ENCODE measurements around the gene PTGES2. TPM values are rescaled to one million over a fixed set of nuclear protein-coding genes. Genes with fewer than 3 reads are reported as not detected.
"Not testable (repeated sequence)": the region's sequence is repeated elsewhere in the genome, so short reads cannot be mapped to it uniquely, and the experiment has no call there.

Gene PTGES2
- polyA plus RNA-seq, 3 donors: 37.8 to 61.4 (median 55.5) TPM

DNA sequence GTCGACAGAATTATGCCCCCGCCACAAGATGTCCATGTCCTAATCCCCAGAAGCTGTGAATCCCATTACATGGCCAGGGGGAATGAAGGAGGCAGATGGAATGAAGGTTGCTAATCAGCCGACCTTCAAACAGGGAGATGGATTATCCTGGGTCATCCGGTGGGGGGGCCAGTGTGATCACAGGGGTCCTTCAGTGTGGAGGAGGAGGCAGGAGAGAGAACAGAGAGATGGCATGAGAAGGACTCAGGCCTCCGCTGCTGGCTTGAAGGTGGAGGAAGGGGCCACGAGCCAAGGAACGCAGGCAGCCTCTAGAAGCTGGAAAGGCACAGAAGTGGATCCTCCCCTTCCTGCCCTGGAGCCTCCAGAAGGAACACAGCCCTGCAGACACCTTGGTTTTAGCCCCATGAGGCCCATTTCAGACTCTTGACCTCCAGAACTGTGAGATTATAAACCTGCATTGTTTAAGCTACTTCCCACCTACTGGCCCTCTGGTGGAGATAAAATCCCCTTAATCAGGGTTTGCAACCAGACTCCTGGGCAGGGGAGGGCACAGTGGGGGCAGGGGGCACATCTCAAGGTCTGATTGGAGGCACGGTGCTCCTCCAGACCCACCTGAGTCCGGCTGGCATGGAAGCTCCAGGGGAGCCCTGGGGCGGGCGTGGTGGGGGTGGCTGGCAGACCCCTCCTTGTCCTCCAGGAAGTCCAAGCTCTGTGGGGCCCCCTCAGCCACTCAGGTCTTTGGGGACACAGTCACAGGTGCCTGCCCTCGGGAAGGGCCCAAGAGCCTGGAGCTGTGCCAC, 13.8 kb downstream of the PTGES2 start:
- DNase-seq (ENCODE audit: extremely low read depth in 1 of 11, low read depth in 9 of 11, low spot score in 4 of 11): no peak

DNA sequence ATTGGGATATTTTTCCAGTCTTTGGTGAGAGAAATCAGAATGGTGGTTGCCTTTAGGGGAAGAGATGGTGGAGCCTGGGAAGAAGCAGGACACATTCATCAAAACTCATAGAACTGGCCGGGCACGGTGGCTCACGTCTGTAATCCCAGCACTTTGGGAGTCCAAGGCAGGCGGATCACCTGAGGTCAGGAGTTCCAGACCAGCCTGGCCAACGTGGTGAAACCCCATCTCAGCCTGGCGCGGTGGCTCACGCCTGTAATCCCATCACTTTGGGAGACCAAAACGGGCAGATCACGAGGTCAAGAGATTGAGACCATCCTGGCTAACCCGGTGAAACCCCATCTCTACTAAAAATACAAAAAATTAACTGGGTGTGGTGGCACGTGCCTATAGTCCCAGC, 15.8 kb downstream of the PTGES2 start:
- not testable (repeated sequence) for DNase-seq (ENCODE audit: extremely low read depth in 1 of 11, low read depth in 9 of 11, low spot score in 4 of 11)

DNA sequence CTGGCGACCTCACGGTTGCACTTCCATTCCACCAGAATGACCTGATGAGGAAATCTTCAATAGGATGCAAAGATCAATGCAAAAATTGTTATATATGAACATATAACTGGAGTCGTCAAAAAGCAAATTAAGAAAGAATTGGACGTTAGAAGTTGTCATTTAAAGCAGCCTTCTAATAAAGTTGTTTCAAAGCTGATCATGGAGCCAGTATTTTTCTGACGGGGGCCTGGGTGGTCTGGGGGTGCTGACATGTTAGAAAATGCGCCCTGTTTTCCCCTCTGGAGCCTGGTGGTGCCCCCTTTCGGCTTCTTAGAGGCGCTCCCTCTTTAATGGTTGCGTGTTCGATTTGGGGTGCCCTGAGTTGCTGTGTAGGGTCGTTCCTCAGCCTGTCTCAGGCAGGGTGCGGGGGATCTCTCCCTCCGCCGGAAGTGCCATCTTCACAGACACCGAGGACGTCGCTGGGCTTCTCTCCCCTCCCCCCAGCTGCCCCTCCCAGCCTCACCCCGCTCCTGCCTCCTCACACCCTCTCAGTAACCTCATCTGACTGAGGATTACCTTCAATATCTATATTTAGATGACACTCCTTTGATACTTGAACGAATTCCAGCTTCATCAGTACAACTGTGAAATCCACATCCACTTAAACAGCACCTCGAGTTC, 18.3 kb downstream of the PTGES2 start:
- no peak for DNase-seq (ENCODE audit: extremely low read depth in 1 of 11, low read depth in 9 of 11, low spot score in 4 of 11)

DNA sequence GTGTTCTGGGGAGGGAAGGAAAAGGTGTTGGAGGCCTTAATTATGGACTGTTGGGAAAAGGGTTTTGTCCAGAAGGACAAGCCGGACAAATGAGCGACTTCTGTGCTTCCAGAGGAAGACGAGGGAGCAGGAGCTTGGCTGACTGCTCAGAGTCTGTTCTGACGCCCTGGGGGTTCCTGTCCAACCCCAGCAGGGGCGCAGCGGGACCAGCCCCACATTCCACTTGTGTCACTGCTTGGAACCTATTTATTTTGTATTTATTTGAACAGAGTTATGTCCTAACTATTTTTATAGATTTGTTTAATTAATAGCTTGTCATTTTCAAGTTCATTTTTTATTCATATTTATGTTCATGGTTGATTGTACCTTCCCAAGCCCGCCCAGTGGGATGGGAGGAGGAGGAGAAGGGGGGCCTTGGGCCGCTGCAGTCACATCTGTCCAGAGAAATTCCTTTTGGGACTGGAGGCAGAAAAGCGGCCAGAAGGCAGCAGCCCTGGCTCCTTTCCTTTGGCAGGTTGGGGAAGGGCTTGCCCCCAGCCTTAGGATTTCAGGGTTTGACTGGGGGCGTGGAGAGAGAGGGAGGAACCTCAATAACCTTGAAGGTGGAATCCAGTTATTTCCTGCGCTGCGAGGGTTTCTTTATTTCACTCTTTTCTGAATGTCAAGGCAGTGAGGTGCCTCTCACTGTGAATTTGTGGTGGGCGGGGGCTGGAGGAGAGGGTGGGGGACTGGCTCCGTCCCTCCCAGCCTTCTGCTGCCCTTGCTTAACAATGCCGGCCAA, 19.1 kb downstream of the PTGES2 start:
- DNase-seq (ENCODE audit: extremely low read depth in 1 of 11, low read depth in 9 of 11, low spot score in 4 of 11): no peak

DNA sequence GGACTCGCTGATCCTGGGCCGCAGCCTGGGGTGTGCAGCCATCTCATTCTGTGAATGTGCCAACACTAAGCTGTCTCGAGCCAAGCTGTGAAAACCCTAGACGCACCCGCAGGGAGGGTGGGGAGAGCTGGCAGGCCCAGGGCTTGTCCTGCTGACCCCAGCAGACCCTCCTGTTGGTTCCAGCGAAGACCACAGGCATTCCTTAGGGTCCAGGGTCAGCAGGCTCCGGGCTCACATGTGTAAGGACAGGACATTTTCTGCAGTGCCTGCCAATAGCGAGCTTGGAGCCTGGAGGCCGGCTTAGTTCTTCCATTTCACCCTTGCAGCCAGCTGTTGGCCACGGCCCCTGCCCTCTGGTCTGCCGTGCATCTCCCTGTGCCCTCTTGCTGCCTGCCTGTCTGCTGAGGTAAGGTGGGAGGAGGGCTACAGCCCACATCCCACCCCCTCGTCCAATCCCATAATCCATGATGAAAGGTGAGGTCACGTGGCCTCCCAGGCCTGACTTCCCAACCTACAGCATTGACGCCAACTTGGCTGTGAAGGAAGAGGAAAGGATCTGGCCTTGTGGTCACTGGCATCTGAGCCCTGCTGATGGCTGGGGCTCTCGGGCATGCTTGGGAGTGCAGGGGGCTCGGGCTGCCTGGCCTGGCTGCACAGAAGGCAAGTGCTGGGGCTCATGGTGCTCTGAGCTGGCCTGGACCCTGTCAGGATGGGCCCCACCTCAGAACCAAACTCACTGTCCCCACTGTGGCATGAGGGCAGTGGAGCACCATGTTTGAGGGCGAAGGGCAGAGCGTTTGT, 19.9 kb downstream of the PTGES2 start:
- no peak for DNase-seq (ENCODE audit: extremely low read depth in 1 of 11, low read depth in 9 of 11, low spot score in 4 of 11)

DNA sequence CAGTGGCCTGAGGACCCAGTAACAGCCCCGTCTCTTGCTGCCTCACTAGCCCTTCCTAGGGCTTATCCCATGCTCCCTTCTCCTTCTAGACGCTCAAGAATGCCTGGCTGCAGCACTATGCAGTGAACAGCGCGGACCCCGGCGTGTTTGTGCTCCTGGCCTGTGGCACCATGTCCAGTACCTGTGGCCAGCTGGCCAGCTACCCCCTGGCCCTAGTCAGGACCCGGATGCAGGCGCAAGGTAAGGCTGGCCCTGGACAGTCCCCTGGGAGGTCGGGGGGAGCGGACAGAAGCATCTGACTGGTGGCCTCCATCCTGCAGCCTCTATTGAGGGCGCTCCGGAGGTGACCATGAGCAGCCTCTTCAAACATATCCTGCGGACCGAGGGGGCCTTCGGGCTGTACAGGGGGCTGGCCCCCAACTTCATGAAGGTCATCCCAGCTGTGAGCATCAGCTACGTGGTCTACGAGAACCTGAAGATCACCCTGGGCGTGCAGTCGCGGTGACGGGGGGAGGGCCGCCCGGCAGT, 20.5 kb downstream of the PTGES2 start:
- DNase-seq (ENCODE audit: extremely low read depth in 1 of 11, low read depth in 9 of 11, low spot score in 4 of 11): no peak

DNA sequence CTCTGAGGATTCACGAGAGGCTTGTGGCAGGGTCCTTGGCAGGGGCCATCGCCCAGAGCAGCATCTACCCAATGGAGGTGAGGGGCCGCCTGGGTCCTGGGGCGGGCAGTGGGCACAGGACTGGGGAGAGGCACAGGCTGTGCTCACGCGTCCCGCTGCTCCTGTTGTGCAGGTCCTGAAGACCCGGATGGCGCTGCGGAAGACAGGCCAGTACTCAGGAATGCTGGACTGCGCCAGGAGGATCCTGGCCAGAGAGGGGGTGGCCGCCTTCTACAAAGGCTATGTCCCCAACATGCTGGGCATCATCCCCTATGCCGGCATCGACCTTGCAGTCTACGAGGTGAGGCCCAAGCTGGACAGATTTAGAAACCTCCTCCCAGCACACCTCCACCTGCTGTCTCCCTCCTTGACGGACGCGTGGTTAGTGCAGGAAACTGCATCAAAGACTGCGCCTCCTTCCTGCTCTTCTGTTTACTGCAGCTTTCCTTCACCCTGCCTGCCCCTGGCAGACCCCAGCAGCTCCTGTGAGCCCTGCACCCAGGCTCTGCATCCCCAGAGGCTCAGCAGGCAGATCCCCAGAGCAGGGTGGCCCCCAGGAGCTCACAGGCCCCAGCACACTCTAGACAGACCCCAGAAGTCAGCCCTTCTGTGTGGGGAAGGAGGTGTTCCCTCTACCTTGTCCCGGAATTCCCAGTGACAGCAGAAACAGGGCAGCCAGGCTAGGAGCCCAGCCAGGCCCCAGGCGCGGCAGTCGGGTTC, 21.2 kb downstream of the PTGES2 start:
- no peak for DNase-seq (ENCODE audit: extremely low read depth in 1 of 11, low read depth in 9 of 11, low spot score in 4 of 11)

DNA sequence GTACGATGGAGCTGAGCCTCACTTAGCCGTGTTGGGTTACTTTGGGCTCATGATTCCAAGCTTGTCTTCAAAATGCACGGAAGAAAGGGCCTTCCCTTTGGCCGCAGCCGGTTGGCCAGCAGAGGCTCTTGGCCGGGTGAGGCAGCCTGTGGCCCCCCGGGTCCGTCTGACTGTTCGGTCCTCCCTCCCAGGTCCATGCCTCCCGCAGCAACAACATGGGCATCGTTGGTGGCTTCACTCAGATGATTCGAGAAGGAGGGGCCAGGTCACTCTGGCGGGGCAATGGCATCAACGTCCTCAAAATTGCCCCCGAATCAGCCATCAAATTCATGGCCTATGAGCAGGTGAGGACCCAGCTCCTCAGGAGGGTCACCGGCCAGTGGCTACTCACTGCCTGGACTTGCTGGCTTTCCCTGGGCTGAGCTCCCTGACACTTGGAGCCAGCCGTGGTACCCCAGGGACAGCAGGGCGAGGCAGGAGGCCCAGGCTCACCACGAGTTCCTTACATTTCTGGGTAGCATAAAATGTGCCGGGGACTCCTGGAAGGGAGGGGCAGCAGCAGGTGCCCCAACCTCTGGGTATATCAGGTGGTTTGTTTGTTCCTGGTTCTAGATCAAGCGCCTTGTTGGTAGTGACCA, 21.9 kb downstream of the PTGES2 start:
- no peak for DNase-seq (ENCODE audit: extremely low read depth in 1 of 11, low read depth in 9 of 11, low spot score in 4 of 11)

DNA sequence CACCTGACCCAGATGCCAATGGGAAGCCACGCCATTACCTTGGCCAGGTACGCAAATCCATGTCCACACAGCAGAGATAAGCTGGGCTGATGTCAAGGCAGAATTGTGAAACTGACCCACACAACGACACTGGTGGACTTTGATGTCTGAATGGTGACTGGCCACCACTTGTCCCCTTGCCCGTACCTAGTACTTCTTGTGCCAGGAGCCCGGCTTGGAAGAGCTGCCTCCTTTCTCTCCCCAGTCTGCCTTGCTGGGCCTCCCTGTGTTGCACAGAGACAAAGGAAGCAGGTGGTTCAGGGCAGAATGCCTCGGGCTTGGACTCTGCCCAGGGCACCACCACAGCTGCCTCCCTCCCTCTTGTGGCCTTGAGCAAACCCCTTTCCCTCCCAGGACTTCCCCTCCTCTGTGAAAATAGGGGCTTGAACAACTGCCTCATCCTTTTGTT, 23.3 kb downstream of the PTGES2 start:
- DNase-seq (ENCODE audit: extremely low read depth in 1 of 11, low read depth in 9 of 11, low spot score in 4 of 11): no peak

DNA sequence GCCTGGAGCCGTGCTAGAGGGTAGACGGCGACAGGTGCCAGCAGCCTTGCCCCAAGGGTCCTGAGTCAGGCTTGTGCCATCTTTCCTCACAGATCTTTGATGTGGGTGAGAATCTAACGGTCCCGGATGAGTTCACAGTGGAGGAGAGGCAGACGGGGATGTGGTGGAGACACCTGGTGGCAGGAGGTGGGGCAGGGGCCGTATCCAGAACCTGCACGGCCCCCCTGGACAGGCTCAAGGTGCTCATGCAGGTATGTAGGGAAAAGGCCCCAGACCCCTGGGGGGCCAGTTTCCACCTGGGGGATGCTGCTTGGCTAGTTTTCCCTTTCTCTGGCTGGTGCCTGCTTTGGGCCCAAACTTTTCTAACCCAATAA, 24.0 kb downstream of the PTGES2 start:
- no peak for DNase-seq (ENCODE audit: extremely low read depth in 1 of 11, low read depth in 9 of 11, low spot score in 4 of 11)

DNA sequence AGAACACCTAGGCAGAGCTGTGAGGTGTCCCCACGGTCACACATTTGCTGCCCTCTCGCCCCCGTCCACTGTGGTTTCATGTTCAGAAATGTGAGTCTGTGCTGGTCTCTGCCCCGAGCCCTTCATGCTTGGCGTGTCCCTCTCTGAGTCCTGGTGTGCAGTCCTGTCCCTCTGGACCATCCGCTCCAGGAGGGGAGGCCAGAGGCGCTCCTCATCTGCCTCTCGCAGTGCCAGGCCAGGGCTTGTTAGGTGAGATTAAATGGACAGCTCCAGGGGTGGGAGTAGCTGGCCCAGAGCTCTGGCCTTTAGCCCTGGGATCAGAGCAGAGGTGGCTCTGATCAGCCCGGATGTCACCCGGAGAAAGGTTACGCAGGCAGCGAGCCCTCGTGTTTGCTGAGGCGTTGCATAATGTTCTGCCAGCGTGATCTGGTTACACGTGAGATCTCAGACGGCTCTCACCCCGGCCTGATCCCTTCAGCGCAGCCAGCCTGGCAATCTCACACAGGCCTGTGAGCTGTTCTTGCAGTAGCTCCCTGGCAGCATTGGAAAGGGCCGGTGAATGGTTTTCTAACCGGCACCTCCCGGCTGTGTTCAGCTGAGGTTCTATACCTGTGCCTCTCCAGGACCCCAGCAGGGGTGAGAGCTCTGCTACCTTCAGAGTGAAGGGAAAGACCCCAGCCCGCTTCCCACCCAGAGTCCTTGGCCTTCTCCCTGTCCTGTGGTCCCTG, 24.5 kb downstream of the PTGES2 start:
- DNase-seq (ENCODE audit: extremely low read depth in 1 of 11, low read depth in 9 of 11, low spot score in 4 of 11): no peak

DNA sequence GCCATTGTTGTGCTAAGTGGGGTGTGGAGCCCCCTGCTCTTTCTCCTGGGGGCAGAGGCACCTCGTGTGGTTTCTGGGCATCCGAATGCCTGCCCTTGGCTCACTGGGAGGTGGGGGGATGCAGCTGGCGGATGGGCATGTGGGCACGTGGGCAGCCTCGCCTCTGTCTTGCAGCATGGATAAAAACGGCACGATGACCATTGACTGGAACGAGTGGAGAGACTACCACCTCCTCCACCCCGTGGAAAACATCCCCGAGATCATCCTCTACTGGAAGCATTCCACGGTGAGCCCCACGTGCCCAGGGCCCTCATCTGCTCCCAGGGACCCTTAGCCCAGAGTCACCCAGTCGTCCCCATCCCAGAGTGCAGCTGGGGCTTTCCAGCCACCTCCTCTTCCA, 25.3 kb downstream of the PTGES2 start:
- DNase-seq (ENCODE audit: extremely low read depth in 1 of 11, low read depth in 9 of 11, low spot score in 4 of 11): no peak

DNA sequence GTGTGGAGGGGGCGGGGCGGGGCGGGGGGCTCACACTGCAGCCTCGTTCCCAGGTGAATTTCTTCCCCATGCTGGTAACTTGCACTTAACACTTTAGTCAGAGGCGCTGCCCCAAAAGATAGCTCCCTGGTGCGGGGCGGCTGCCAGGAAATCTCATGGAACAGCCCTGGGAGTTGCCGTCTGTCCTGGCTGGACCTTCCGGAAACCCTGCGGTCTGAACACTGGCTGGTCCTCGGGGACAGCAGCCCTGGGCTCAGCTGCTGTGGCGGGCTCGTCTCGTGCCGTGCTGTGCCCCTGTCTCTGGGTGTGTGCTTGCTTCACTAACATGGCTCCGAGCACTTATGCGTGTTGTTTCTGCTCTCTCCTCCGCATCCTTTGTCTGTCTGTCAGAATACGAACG, 25.8 kb downstream of the PTGES2 start:
- DNase-seq (ENCODE audit: extremely low read depth in 1 of 11, low read depth in 9 of 11, low spot score in 4 of 11): no peak

DNA sequence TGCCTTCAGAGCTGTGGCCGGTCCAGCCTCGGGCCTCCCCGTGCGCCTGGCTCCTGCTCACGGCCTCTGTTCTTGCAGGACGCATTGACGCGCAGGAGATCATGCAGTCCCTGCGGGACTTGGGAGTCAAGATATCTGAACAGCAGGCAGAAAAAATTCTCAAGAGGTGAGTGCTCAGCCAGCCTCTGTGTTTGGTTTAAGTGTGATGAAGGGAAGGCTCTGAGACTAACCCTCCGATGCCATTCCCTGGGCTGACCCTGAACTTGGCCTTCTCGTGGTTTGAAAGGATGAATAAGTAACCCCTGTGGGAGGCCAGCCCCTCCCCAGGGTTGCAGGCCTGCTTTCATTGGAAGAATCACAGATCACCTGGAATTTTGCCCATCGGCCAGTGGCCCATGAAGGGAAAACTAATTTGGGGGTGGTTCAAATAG, 26.3 kb downstream of the PTGES2 start:
- no peak for DNase-seq (ENCODE audit: extremely low read depth in 1 of 11, low read depth in 9 of 11, low spot score in 4 of 11)

DNA sequence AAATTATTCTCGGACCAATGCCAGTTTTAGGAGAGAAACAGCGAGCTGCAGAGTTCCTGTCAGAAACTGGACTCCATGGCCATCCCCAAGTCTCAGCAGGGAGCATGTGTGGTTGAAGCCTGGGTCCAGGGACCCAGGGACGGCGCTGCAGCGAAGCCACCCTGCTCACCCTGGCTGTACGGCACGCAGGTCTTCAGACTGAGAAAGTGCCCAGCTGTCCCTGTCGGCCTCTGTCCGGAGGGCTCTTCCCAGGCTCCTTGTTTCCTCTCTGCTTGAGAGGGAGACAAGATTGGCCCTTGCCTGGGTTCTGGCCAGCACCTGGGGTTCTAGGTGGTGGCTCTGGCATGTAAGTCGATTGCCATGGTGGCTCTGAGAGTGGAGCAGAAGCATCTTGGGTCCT, 26.9 kb downstream of the PTGES2 start:
- no peak for DNase-seq (ENCODE audit: extremely low read depth in 1 of 11, low read depth in 9 of 11, low spot score in 4 of 11)

DNA sequence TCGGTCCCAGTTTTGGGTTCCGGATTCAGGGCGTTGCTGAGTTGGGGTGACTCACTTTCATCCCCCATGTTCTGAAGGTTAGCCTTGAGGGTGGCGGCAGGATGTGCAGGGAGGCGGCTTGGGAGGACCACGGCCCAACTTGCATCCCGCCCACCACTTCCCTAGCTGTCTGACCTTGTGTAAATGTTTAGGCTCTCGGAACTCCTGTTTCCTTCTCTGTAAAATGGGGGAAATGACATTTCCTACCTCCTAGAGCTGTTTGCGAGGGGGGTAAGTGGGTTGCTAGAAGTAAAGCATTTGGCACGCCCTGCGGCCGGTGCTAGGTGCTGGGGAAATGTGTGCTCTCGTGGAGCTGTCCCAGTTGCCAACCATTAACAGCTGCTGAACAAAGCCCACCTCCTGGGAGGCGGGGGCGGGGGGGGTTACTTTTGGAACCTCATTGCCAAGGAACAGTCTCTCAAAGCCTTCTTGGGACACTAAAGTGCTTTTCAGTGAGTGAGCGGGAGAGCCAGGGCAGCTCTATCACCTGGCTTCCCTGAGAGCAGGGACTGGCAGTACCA, 27.5 kb downstream of the PTGES2 start:
- no peak for DNase-seq (ENCODE audit: extremely low read depth in 1 of 11, low read depth in 9 of 11, low spot score in 4 of 11)

Measured in renal cortex interstitium (tissue), 11 donors.